ENCODE measurements around the gene SEMA3A. TPM values are rescaled to one million over a fixed set of nuclear protein-coding genes. Genes with fewer than 3 reads are reported as not detected.

Gene SEMA3A
- total RNA-seq, 8 experiments from 2014 or later: 8.9 to 100 (median 16.4) TPM

- Histone ChIP-seq H3K4me3 (no peak overlapping the region), H3K4me1 (replicated peaks in 1 of 2) (peaks cover 21 to 32% of the 10 kb centered on the region in 2 donors), H3K27ac (no peak overlapping the region)
- 0 to 94% (median 40%) methylated on average over 1 to 6 of the region's 7 CpGs for WGBS, 10 experiments
- peak in 7 of 8 experiments; percentile 22 to 96 (median 44) for ATAC-seq (replicated peaks in 6 of 8)
- in situ Hi-C loops (cut with MboI; ENCODE audit: low pct_unique_long_range_greater_than_20kb in 2 of 9, low sequenced_read_pairs in 9 of 9, unreplicated experiment in 9 of 9): no loop called here
Observed at GRCh38 chr7:84042110-84042539, 152.5 kb downstream of the SEMA3A start.

GRCh38 chr7:84041649-84042048, 152.9 kb downstream of the SEMA3A start:
- no peak for ATAC-seq (replicated peaks in 6 of 8)
- H3K4me3 ChIP-seq: no peak overlapping the region
- WGBS, 10 experiments: 16 to 91% (median 79%) methylated on average over 2 to 5 of the region's 5 CpGs
- H3K27ac ChIP-seq: no peak overlapping the region
- peaks cover 21 to 32% of the 10 kb centered on the region in 2 donors for H3K4me1 ChIP-seq (replicated peaks in 1 of 2)
- in situ Hi-C loops (cut with MboI; ENCODE audit: low pct_unique_long_range_greater_than_20kb in 2 of 9, low sequenced_read_pairs in 9 of 9, unreplicated experiment in 9 of 9): no loop called here

GRCh38 chr7:84040355-84040754, 154.2 kb downstream of the SEMA3A start:
- Histone ChIP-seq H3K4me1 (replicated peaks in 1 of 2) (peaks cover 26 to 33% of the 10 kb centered on the region in 2 donors), H3K27ac (no peak overlapping the region), H3K4me3 (no peak overlapping the region)
- WGBS, 10 experiments: 0 to 100% (median 67%) methylated on average over 1 to 3 of the region's 3 CpGs; no CpG with 5 or more reads in 1 of the 10 experiments
- in situ Hi-C loops (cut with MboI; ENCODE audit: low pct_unique_long_range_greater_than_20kb in 2 of 9, low sequenced_read_pairs in 9 of 9, unreplicated experiment in 9 of 9): no loop called here
- ATAC-seq (replicated peaks in 6 of 8): peak in 5 of 8 experiments; percentile 92 to 97 (median 93)

DNA sequence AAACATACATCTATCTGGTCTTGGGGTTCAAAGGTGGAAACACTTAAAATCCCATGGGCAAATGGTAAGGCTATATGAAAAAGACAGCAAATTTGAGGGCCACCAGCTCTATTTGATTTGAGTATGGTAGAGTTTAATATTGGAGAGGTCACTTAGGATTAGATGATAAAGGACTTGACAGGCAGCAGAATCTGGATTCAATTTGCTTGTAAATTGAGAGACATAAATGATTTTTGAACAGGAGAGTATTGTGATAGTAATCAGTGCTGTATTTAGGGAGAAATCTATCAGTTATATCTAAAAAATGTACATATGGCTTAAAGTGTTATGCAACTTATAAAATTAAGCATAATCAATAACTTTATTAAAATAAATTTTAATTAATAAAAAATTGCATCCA, 155.2 kb downstream of the SEMA3A start:
- ATAC-seq (replicated peaks in 6 of 8): no peak

DNA sequence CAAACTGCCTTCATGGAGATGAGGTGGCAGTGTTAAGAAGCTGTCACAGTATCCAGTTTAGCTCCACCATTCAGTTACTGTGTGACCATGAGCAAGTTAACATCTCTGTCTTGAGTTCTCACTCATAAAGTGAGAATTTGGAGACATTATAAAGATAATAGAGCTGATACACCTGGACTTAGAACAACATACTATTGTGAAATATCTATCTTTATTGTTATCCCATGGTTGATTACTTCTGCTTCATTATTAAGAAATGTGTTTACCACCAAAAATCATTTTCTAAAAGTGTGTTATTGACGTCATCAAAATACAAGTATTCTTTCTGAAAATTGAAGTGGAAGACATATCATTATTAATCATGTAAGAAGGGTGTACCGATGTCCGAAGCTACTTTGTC, 166.9 kb downstream of the SEMA3A start:
- in situ Hi-C loops (cut with MboI; ENCODE audit: low pct_unique_long_range_greater_than_20kb in 2 of 9, low sequenced_read_pairs in 9 of 9, unreplicated experiment in 9 of 9): no loop called here
- Histone ChIP-seq H3K4me1 (replicated peaks in 1 of 2) (peaks cover 0 to 7% of the 10 kb centered on the region in 2 donors), H3K4me3 (no peak overlapping the region), H3K27ac (no peak overlapping the region)
- ATAC-seq (replicated peaks in 6 of 8): no peak
- 66 to 97% (median 94%) methylated on average over 3 of the region's 3 CpGs for WGBS, 10 experiments

More for the DNA sequence above, 155.2 kb downstream of the SEMA3A start:
- Histone ChIP-seq H3K27ac (no peak overlapping the region), H3K4me3 (no peak overlapping the region), H3K4me1 (replicated peaks in 1 of 2) (peaks cover 26 to 33% of the 10 kb centered on the region in 2 donors)
- in situ Hi-C loops (cut with MboI; ENCODE audit: low pct_unique_long_range_greater_than_20kb in 2 of 9, low sequenced_read_pairs in 9 of 9, unreplicated experiment in 9 of 9): no loop called here

- Histone ChIP-seq H3K4me3 (no peak overlapping the region), H3K4me1 (replicated peaks in 1 of 2) (peaks cover 0 to 14% of the 10 kb centered on the region in 2 donors), H3K27ac (peak overlapping the region; percentile 58 to 68)
- 21 to 83% (median 52%) methylated on average over 1 to 3 of the region's 3 CpGs; no CpG with 5 or more reads in 1 of the 10 experiments for WGBS, 10 experiments
- ATAC-seq (replicated peaks in 6 of 8): peak; percentile 63 to 95 (median 93)
- in situ Hi-C loops (cut with MboI; ENCODE audit: low pct_unique_long_range_greater_than_20kb in 2 of 9, low sequenced_read_pairs in 9 of 9, unreplicated experiment in 9 of 9): no loop called here
Observed at GRCh38 chr7:84025332-84025927, 169.2 kb downstream of the SEMA3A start.

DNA sequence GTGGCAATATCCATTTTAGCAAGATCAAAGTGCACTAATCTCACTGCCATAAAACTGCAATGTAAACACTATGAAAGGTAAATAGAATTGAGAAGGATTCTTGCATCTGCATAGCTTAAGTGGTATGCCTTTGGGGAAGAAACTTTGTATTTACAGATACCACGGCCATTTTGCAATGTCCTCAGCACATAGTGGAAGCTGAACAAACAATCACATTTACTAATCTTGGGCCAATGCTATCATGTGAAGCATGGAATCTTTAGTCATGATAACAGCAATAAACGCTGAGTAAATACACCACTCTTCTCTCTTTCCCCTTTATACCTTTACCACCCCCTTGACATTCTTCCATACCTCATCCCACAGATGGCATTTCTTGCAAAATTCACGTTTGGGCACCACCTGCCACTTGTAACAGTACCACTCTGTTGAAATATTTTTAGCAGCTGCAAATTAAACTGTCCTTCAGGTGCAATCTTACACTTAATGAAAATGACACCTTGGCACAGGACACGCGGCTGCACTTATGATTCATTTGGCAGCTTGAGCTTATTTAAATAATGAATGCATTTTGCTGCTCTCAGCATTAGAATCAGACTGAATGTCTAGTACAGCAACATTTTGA, 171.8 kb downstream of the SEMA3A start:
- no peak overlapping the region for H3K4me3 ChIP-seq
- in situ Hi-C loops (cut with MboI; ENCODE audit: low pct_unique_long_range_greater_than_20kb in 2 of 9, low sequenced_read_pairs in 9 of 9, unreplicated experiment in 9 of 9): no loop called here
- peak in 3 of 8 experiments; percentile 47 to 89 (median 48) for ATAC-seq (replicated peaks in 6 of 8)
- 0 to 93% (median 70%) methylated on average over 2 to 5 of the region's 5 CpGs; no CpG with 5 or more reads in 1 of the 10 experiments for WGBS, 10 experiments
- H3K27ac ChIP-seq: no peak overlapping the region
- H3K4me1 ChIP-seq (replicated peaks in 1 of 2): peaks cover 2 to 17% of the 10 kb centered on the region in 2 donors

- H3K4me3 ChIP-seq: no peak overlapping the region
- H3K4me1 ChIP-seq (replicated peaks in 1 of 2): peaks cover 9 to 25% of the 10 kb centered on the region in 2 donors
- WGBS, 10 experiments: 65 to 100% (median 85%) methylated on average over 1 to 2 of the region's 2 CpGs; no CpG with 5 or more reads in 2 of the 10 experiments
- ATAC-seq (replicated peaks in 6 of 8): no peak
- in situ Hi-C loops (cut with MboI; ENCODE audit: low pct_unique_long_range_greater_than_20kb in 2 of 9, low sequenced_read_pairs in 9 of 9, unreplicated experiment in 9 of 9): no loop called here
- H3K27ac ChIP-seq: no peak overlapping the region
Observed at GRCh38 chr7:84022009-84022408, 172.6 kb downstream of the SEMA3A start.

- no peak overlapping the region for H3K4me3 ChIP-seq
- in situ Hi-C loops (cut with MboI; ENCODE audit: low pct_unique_long_range_greater_than_20kb in 2 of 9, low sequenced_read_pairs in 9 of 9, unreplicated experiment in 9 of 9): no loop called here
- 85 to 96% (median 92%) methylated on average over 3 to 6 of the region's 6 CpGs for WGBS, 10 experiments
- ATAC-seq (replicated peaks in 6 of 8): no peak
- H3K27ac ChIP-seq: no peak overlapping the region
- H3K4me1 ChIP-seq (replicated peaks in 1 of 2): peaks cover 9 to 29% of the 10 kb centered on the region in 2 donors
Observed at GRCh38 chr7:84021292-84021908, 173.2 kb downstream of the SEMA3A start.

DNA sequence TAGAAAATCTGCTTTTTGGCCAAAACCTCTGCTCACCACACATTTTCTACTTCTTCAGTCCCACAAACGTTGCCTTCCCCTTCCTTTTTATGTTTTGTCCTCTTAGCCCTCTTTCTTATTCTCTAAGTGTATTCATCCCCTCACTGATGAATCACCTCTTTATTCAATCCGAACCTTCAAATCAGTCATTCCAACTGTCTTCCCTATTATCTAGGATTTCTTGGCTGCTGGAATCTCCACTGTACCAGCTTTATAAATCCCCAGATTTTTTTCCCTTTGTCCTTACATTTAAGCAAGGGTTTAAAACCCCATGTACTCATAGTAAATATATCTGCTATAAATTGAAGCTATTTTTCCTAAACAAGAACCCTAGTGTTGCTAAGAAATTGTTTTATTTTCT, 176.9 kb downstream of the SEMA3A start:
- H3K27ac ChIP-seq: no peak overlapping the region
- ATAC-seq (replicated peaks in 6 of 8): peak in 5 of 8 experiments; percentile 56 to 74 (median 61)

GRCh38 chr7:84013616-84014240, 180.9 kb downstream of the SEMA3A start:
- in situ Hi-C loops (cut with MboI; ENCODE audit: low pct_unique_long_range_greater_than_20kb in 2 of 9, low sequenced_read_pairs in 9 of 9, unreplicated experiment in 9 of 9): no loop called here
- ATAC-seq (replicated peaks in 6 of 8): no peak
- no peak overlapping the region for H3K27ac ChIP-seq
- H3K4me3 ChIP-seq: no peak overlapping the region
- peaks cover 9 to 23% of the 10 kb centered on the region in 2 donors for H3K4me1 ChIP-seq (replicated peaks in 1 of 2)
- 93 to 100% (median 100%) methylated on average over 1 to 5 of the region's 6 CpGs for WGBS, 10 experiments

More for the DNA sequence above, 176.9 kb downstream of the SEMA3A start:
- H3K4me3 ChIP-seq: no peak overlapping the region
- peaks cover 9 to 29% of the 10 kb centered on the region in 2 donors for H3K4me1 ChIP-seq (replicated peaks in 1 of 2)
- in situ Hi-C loops (cut with MboI; ENCODE audit: low pct_unique_long_range_greater_than_20kb in 2 of 9, low sequenced_read_pairs in 9 of 9, unreplicated experiment in 9 of 9): no loop called here
- WGBS, 10 experiments: 0 to 58% (median 9%) methylated on average over 1 to 2 of the region's 2 CpGs

DNA sequence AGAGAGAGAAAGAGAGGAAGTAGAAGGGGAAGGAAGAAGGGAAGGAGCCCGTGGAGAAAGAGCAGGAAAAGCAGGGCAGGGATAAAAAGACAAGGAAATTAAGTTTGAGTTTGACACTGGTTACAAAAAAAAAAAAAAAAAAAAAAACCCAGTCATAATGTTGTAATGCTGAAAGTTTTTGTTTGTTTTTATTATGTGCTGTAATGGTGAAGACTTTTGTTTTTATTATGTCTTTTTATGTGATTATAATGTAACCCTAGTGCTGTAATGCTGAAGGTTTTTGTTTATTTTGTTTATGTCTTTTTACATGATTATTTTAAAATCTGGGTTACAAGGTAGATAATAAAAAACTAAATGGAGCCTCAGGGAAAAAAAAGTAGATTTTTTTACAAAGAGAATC, 184.8 kb downstream of the SEMA3A start:
- no peak for ATAC-seq (replicated peaks in 6 of 8)
- in situ Hi-C loops (cut with MboI; ENCODE audit: low pct_unique_long_range_greater_than_20kb in 2 of 9, low sequenced_read_pairs in 9 of 9, unreplicated experiment in 9 of 9): no loop called here
- H3K27ac ChIP-seq: no peak overlapping the region
- peaks cover 0 to 1% of the 10 kb centered on the region in 2 donors for H3K4me1 ChIP-seq (replicated peaks in 1 of 2)
- H3K4me3 ChIP-seq: no peak overlapping the region
- WGBS, 10 experiments: no CpG with 5 or more reads among the region's 1 CpG

DNA sequence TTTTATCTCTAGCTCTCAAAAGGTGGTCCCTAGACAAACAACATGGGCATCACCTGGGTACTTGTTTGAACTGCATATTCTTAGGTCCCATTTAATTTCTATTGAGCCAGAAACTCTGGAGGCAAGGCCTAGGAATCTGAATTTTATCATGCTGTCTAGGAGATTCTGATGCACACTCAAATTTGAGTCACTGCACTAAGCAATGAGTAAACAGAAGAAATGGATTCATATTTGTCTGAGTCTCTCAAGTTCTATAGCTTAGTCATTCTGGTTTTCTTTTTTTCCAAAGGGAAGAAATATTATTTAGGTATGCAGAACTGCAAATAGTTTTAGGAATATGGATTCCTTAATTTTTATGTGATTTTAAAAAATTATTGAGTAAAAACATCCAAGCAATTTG, 185.5 kb downstream of the SEMA3A start:
- H3K27ac ChIP-seq: no peak overlapping the region
- in situ Hi-C loops (cut with MboI; ENCODE audit: low pct_unique_long_range_greater_than_20kb in 2 of 9, low sequenced_read_pairs in 9 of 9, unreplicated experiment in 9 of 9): no loop called here
- no peak for ATAC-seq (replicated peaks in 6 of 8)
- no peak overlapping the region for H3K4me3 ChIP-seq
- H3K4me1 ChIP-seq (replicated peaks in 1 of 2): no peaks in the 10 kb centered on the region

Data from motor neuron (in vitro differentiated cells).